Natural killer cell (primary cell): ENCODE data around the gene IPPK. TPM values are rescaled to one million over a fixed set of nuclear protein-coding genes. Genes with fewer than 3 reads are reported as not detected.
A peak's percentile ranks its signal among the peaks of the same experiment; 100 is the strongest.

Experiments used
- ATAC-seq, 3 donors: fragments of 150-1000 bp in 2 of 3; fragments of 200-7000 bp in 1 of 3; cut with Tn5 transposase; 1 replicate in 1 of 3; 2 replicates in 2 of 3; pipeline ENCODE4 v1.10.0; 2021; ENCODE audit warnings: mild to moderate bottlenecking in 2 of 3, moderate library complexity in 2 of 3
- DNase-seq, 2 donors: peaks; one replicate each; pipeline versions ENCODE4 v3.0.0 to v3.0.0-alpha.2; 2013 to 2021; ENCODE audit warnings: mixed read lengths in 1 of 2
- H3K27ac ChIP-seq: one replicate; pipeline ENCODE4 v1.5.1; 2013; ENCODE audit warnings: mild to moderate bottlenecking, low read length
- H3K27me3 ChIP-seq: one replicate; pipeline ENCODE4 v1.6.1; 2013; ENCODE audit warnings: low read length; ENCODE audit not compliant: control insufficient read depth, insufficient read depth
- H3K36me3 ChIP-seq: one replicate; pipeline ENCODE4 v1.6.1; 2013; ENCODE audit warnings: low read length; ENCODE audit not compliant: control insufficient read depth, insufficient read depth
- H3K4me1 ChIP-seq: one replicate; pipeline ENCODE4 v1.6.1; 2013; ENCODE audit warnings: low read length; ENCODE audit not compliant: control insufficient read depth, insufficient read depth
- H3K4me3 ChIP-seq: one replicate; pipeline ENCODE4 v1.5.1; 2013; ENCODE audit warnings: low read length
- H3K9me3 ChIP-seq: one replicate; pipeline ENCODE4 v1.6.1; 2013; ENCODE audit warnings: low read length; ENCODE audit not compliant: control insufficient read depth, insufficient read depth
- H3K27ac Mint-ChIP-seq, 2 donors: one replicate each; pipeline ENCODE4 v1.8.0; 2022; ENCODE audit warnings: mild to moderate bottlenecking in 2 of 2, mixed read lengths in 2 of 2, moderate library complexity in 1 of 2
- H3K27me3 Mint-ChIP-seq, 2 donors: one replicate each; pipeline ENCODE4 v1.8.0; 2022; ENCODE audit warnings: low read depth in 2 of 2, mixed read lengths in 2 of 2
- H3K36me3 Mint-ChIP-seq: one replicate; pipeline ENCODE4 v1.8.0; 2022; ENCODE audit warnings: mixed read lengths
- H3K4me1 Mint-ChIP-seq, 2 donors: one replicate each; pipeline ENCODE4 v1.8.0; 2022; ENCODE audit warnings: mixed read lengths in 2 of 2
- H3K4me3 Mint-ChIP-seq: one replicate; pipeline ENCODE4 v1.8.0; 2022; ENCODE audit warnings: mild to moderate bottlenecking, moderate library complexity, mixed read lengths
- H3K9me3 Mint-ChIP-seq, 2 donors: one replicate each; pipeline ENCODE4 v1.8.0; 2022; ENCODE audit warnings: mixed read lengths in 2 of 2
- CTCF ChIP-seq: fragments of 200-600 bp; IDR thresholded peaks from one replicate; pipeline ENCODE4 v1.8.0; 2022; ENCODE audit warnings: antibody characterized with exemption
- WGBS: methylation state at CpG from one replicate; pipeline ENCODE4 v1.1.7; 2013; ENCODE audit warnings: missing lambda C conversion rate; ENCODE audit not compliant: insufficient coverage; 5-methylcytosine and 5-hydroxymethylcytosine counted together
- intact Hi-C: fragments of 100-400 bp; cut with micrococcal nuclease; formaldehyde crosslinking; loops from one replicate; pipeline ENCODE4 v1.14.2; 2022
- total RNA-seq, 4 donors: library from RNA; stranded (reverse); fragments of 120-200 nt in 1 of 4; gene quantifications; one replicate each; pipeline versions ENCODE4 v1.2.3 to v1.2.4, GENCODE V29; 2013 to 2022

Gene IPPK
- total RNA-seq, 3 donors from 2014 or later (not counting 1 experiment from before 2014, with no cell fraction given): 4.9 to 9.2 (median 6.7) TPM

DNA sequence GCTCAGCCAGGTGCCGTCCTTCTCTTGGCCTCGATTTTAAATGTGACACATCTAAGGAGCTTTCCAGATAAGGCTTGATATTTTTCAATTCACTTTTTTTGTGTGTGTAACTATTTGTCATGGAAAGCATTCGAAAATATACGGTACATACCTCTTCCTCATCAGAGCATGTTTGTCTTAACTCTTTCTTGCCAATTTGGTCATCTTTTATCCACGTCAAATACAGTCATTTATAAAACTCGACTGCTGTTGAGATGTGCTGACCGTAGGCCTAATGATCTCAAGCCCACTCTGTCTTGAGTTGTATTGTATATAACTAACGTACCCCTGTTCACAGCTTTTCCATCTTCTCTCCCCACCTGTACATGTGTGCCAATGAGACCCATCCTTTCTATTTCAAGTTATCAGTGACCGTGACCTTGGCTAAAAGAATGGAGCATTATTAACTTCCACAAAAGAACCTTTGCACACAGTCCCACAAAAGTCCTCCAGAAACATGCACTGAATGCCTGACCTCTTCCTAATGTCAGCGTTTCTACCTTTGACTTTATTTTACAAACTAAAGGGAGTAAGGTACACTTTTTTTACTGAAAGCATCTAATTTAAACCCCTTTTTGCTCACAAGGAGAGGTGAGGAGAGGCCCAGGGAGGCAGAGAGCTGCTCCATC is 61.6 kb downstream of the IPPK start:
- Histone ChIP-seq H3K9me3 (no peaks in the 10 kb centered on the region), H3K36me3 (peaks cover 13% of the 10 kb centered on the region), H3K27me3 (no peaks in the 10 kb centered on the region), H3K4me1 (no peaks in the 10 kb centered on the region), H3K4me3 (no peak overlapping the region), H3K27ac (no peak overlapping the region)
- 94% methylated on average over 8 of the region's 10 CpGs for WGBS
- no peak overlapping the region for H3K4me3 Mint-ChIP-seq
- TF ChIP-seq CTCF: no peak
- no peaks in the 10 kb centered on the region for H3K36me3 Mint-ChIP-seq
- H3K4me1 Mint-ChIP-seq: no peaks in the 10 kb centered on the region
- DNase-seq (no peak), ATAC-seq (no peak)
- intact Hi-C loops: no loop called here
- H3K27ac Mint-ChIP-seq: no peak overlapping the region
- H3K9me3 Mint-ChIP-seq: peaks cover 0 to 8% of the 10 kb centered on the region in 2 donors
- no peaks in the 10 kb centered on the region for H3K27me3 Mint-ChIP-seq

- WGBS: 77% methylated on average over 4 of the region's 4 CpGs
- no peaks in the 10 kb centered on the region for H3K4me1 Mint-ChIP-seq
- no peak for ATAC-seq
- Histone ChIP-seq H3K27me3 (no peaks in the 10 kb centered on the region), H3K9me3 (no peaks in the 10 kb centered on the region), H3K4me3 (no peak overlapping the region), H3K27ac (no peak overlapping the region), H3K4me1 (no peaks in the 10 kb centered on the region), H3K36me3 (peaks cover 10% of the 10 kb centered on the region)
- no peak overlapping the region for H3K27ac Mint-ChIP-seq
- H3K27me3 Mint-ChIP-seq: no peaks in the 10 kb centered on the region
- no peaks in the 10 kb centered on the region for H3K36me3 Mint-ChIP-seq
- DNase-seq: no peak
- no peak overlapping the region for H3K4me3 Mint-ChIP-seq
- no peak for TF ChIP-seq CTCF
- intact Hi-C loops: no loop called here
- peaks cover 0 to 8% of the 10 kb centered on the region in 2 donors for H3K9me3 Mint-ChIP-seq
These were observed 62.2 kb downstream of the IPPK start for GRCh38 chr9:92607773-92608172.

DNA sequence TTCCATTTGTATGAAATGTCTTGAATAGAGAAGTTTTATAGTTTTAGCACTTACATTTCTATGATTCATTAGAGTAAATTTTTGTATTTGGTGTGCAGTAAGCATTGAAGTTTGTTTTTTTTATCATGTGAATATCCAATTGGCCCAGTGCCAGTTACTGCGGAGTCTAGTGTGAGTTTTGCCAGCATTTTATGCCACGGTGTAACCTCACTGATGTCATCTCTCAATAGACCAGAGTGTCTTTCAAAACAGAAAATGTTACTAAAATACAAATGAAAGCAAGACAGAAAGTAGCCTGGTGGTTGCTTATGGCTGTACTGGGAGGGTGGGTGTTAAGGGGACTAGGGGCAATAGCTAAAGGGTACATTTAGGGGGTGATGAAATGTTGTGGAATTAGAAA is 62.8 kb downstream of the IPPK start:
- 67% methylated on average over 2 of the region's 2 CpGs for WGBS
- no peak for DNase-seq
- no peaks in the 10 kb centered on the region for H3K27me3 ChIP-seq
- no peak overlapping the region for H3K4me3 Mint-ChIP-seq
- H3K36me3 ChIP-seq: peaks cover 5% of the 10 kb centered on the region
- H3K36me3 Mint-ChIP-seq: no peaks in the 10 kb centered on the region
- H3K27ac ChIP-seq: no peak overlapping the region
- no peaks in the 10 kb centered on the region for H3K4me1 ChIP-seq
- ATAC-seq: peak in 1 of 3 donors; percentile 45
- no peaks in the 10 kb centered on the region for H3K9me3 ChIP-seq
- intact Hi-C loops: no loop called here
- no peak for TF ChIP-seq CTCF
- H3K27ac Mint-ChIP-seq: no peak overlapping the region
- peaks cover 0 to 8% of the 10 kb centered on the region in 2 donors for H3K9me3 Mint-ChIP-seq
- no peak overlapping the region for H3K4me3 ChIP-seq
- H3K4me1 Mint-ChIP-seq: no peaks in the 10 kb centered on the region
- no peaks in the 10 kb centered on the region for H3K27me3 Mint-ChIP-seq

- peaks cover 0 to 8% of the 10 kb centered on the region in 2 donors for H3K9me3 Mint-ChIP-seq
- 95% methylated on average over 4 of the region's 5 CpGs for WGBS
- no peak overlapping the region for H3K4me3 ChIP-seq
- H3K27ac ChIP-seq: no peak overlapping the region
- ATAC-seq (no peak), DNase-seq (no peak)
- no peaks in the 10 kb centered on the region for H3K27me3 ChIP-seq
- no peaks in the 10 kb centered on the region for H3K36me3 ChIP-seq
- H3K4me1 Mint-ChIP-seq: no peaks in the 10 kb centered on the region
- no peaks in the 10 kb centered on the region for H3K36me3 Mint-ChIP-seq
- H3K4me1 ChIP-seq: no peaks in the 10 kb centered on the region
- intact Hi-C loops: no loop called here
- no peak for TF ChIP-seq CTCF
- no peaks in the 10 kb centered on the region for H3K27me3 Mint-ChIP-seq
- no peak overlapping the region for H3K27ac Mint-ChIP-seq
- H3K9me3 ChIP-seq: no peaks in the 10 kb centered on the region
- no peak overlapping the region for H3K4me3 Mint-ChIP-seq
These were observed 64.7 kb downstream of the IPPK start for GRCh38 chr9:92605224-92605623.
